ENCODE data around the gene ZIC2. TPM values are rescaled to one million over a fixed set of nuclear protein-coding genes. Genes with fewer than 3 reads are reported as not detected.

ZIC2 gene
- total and polyA plus RNA-seq, 2 of the 4 experiments (the other 2 are of a cell fraction) = not detected

GRCh38 chr13:99976575-99976974 lies 5.0 kb upstream of the ZIC2 start:
- no peak overlapping the region for H2AFZ ChIP-seq (replicated peaks; ENCODE audit: low read length, poor library complexity)
- H4K91ac ChIP-seq (ENCODE audit: insufficient read depth, low read depth, low read length) = no peak overlapping the region
- H4K8ac ChIP-seq (ENCODE audit: low read depth in 2 of 2, low read length in 2 of 2) = no peak overlapping the region
- no peak overlapping the region for H2AK5ac ChIP-seq (ENCODE audit: low read depth, low read length)
- no peak overlapping the region for H2BK5ac ChIP-seq (ENCODE audit: low read depth, low read length, poor library complexity, severe bottlenecking)
- no peak overlapping the region for H3K9ac ChIP-seq (ENCODE audit: low read depth, low read length)
- ChIA-PET POLR2A (ENCODE audit: unreplicated experiment) (no interaction called here), CTCF (no interaction called here)
- no peak overlapping the region for H3K4me3 ChIP-seq (ENCODE audit: insufficient read depth, low read depth, low read length)
- H3K27ac ChIP-seq (ENCODE audit: insufficient read depth, low read length) = no peak overlapping the region
- H3K4ac ChIP-seq (ENCODE audit: low read depth, low read length) = no peak overlapping the region
- ATAC-seq (ENCODE audit: low read depth) = no peak
- WGBS, 2 experiments (ENCODE audit: extremely low coverage in 2 of 2, insufficient read length in 1 of 2) = no CpG with 5 or more reads among the region's 5 CpGs
- intact Hi-C loops (cut with micrococcal nuclease) (loop anchor here (10.0 kb wide), 1 partner anchor 538 kb away; no protein-coding TSS in a partner anchor), in situ Hi-C loops (cut with MboI; ENCODE audit: low sequenced_read_pairs) (no loop called here), dilution Hi-C loops (cut with HindIII; ENCODE audit: low sequenced_read_pairs, unreplicated experiment) (no loop called here)
- H3K27me3 ChIP-seq (ENCODE audit: control insufficient read depth, insufficient read depth, low read length) = peaks cover 87% of the 10 kb centered on the region
- no peak overlapping the region for H2AK9ac ChIP-seq (replicated peaks; ENCODE audit: low read depth, low read length, poor library complexity)
- no peak overlapping the region for H2BK120ac ChIP-seq (ENCODE audit: low read depth, low read length)
- no TSS peak for BruUV-seq (replicated peaks)
- H3K9me3 ChIP-seq (ENCODE audit: control insufficient read depth, insufficient read depth, low read length) = peaks cover 17% of the 10 kb centered on the region
- H4K5ac ChIP-seq (ENCODE audit: low read depth, low read length) = no peak overlapping the region
- H3K18ac ChIP-seq (ENCODE audit: low read depth, low read length) = no peak overlapping the region
- no peak for DNase-seq
- H2BK20ac ChIP-seq (ENCODE audit: low read depth, low read length) = no peak overlapping the region
- TF ChIP-seq SMC3 (IDR thresholded peaks at IDR 0.05; ENCODE audit: low read depth, low read length) = no peak
- TF ChIP-seq MXI1 (IDR thresholded peaks at IDR 0.05; ENCODE audit: borderline replicate concordance, low read depth, low read length) = no peak
- TF ChIP-seq MAZ (IDR thresholded peaks at IDR 0.05; ENCODE audit: borderline replicate concordance, low read depth, low read length) = no peak
- no peak for TF ChIP-seq RFX5 (IDR thresholded peaks at IDR 0.05; ENCODE audit: low read depth, low read length)
- no peak for TF ChIP-seq NFE2L2 (IDR thresholded peaks at IDR 0.05; ENCODE audit: low read depth, low read length)
- TF ChIP-seq CHD1 (IDR thresholded peaks at IDR 0.05; ENCODE audit: low read depth, low read length) = no peak
- no peak for TF ChIP-seq POLR2A (IDR thresholded peaks at IDR 0.05; ENCODE audit: low read depth, low read length)
- no peak for TF ChIP-seq RAD21 (IDR thresholded peaks at IDR 0.05; ENCODE audit: low read length)
- TF ChIP-seq CTCF (conservative IDR thresholded peaks at IDR 0.05; ENCODE audit: low read depth, low read length) = no peak
- no peak for TF ChIP-seq BHLHE40 (IDR thresholded peaks at IDR 0.05; ENCODE audit: low read depth, low read length)
- no peak for TF ChIP-seq CEBPB (IDR thresholded peaks at IDR 0.05; ENCODE audit: low read depth, low read length)
- TF ChIP-seq FOS (IDR thresholded peaks at IDR 0.05; ENCODE audit: low read depth, low read length) = no peak
- no peak for TF ChIP-seq RCOR1 (IDR thresholded peaks at IDR 0.05; ENCODE audit: insufficient replicate concordance, low read length)
- no peak for TF ChIP-seq USF2 (IDR thresholded peaks at IDR 0.05; ENCODE audit: low read depth, low read length)
- TF ChIP-seq MAFK (IDR thresholded peaks at IDR 0.05; ENCODE audit: low read depth, low read length) = no peak
- no peak for TF ChIP-seq ELK1 (IDR thresholded peaks at IDR 0.05; ENCODE audit: borderline replicate concordance, low read depth, low read length)
- no peaks in the 10 kb centered on the region for H3K79me1 ChIP-seq (ENCODE audit: low read depth in 1 of 2, low read length in 2 of 2)
- no peaks in the 10 kb centered on the region for H4K20me1 ChIP-seq (ENCODE audit: insufficient read depth, low read length)
- H3K4me1 ChIP-seq (ENCODE audit: control insufficient read depth, insufficient read depth, low read length) = no peaks in the 10 kb centered on the region; the same call in 1 of the 2 replicates
- H3K23ac ChIP-seq (ENCODE audit: low read depth, low read length) = no peak overlapping the region
- H3K14ac ChIP-seq (replicated peaks; ENCODE audit: low read depth, low read length) = no peak overlapping the region
- H3K56ac ChIP-seq (ENCODE audit: extremely low read depth, insufficient read depth, low read length) = no peak overlapping the region
- no peak overlapping the region for H3K4me2 ChIP-seq (ENCODE audit: low read depth, low read length)
- no peaks in the 10 kb centered on the region for H3K9me1 ChIP-seq (ENCODE audit: insufficient read depth, low read length)
- H3K36me3 ChIP-seq (ENCODE audit: control insufficient read depth, insufficient read depth, low read length) = no peaks in the 10 kb centered on the region
- H2BK15ac ChIP-seq (ENCODE audit: low read depth, low read length) = no peak overlapping the region

Data from IMR-90 (cell line).